Neural cell (in vitro differentiated cells): ENCODE results near the gene PKM. TPM values are rescaled to one million over a fixed set of nuclear protein-coding genes. Genes with fewer than 3 reads are reported as not detected.

ENCODE experiments used
- H2AFZ ChIP-seq: fragments of 200-600, 300-800 bp; sonication (generic), shearing (Covaris generic); 2 replicates; pipeline ENCODE4 v1.6.0; 2014; ENCODE audit warnings: low read depth, mild to moderate bottlenecking, antibody characterized with exemption, low read length, moderate library complexity
- H3F3A ChIP-seq: fragments of 200-600 bp; shearing (Covaris generic); 2 replicates; pipeline ENCODE4 v1.6.1; 2016; ENCODE audit warnings: mild to moderate bottlenecking, moderate library complexity, mixed read lengths, antibody characterized with exemption, low read length; ENCODE audit not compliant: insufficient read depth, poor library complexity, severe bottlenecking
- H3K27ac ChIP-seq: fragments of 200-600, 300-800 bp; sonication (generic), shearing (Covaris generic); 2 replicates; pipeline ENCODE4 v1.5.1; 2014; ENCODE audit warnings: mild to moderate bottlenecking, low read length, moderate library complexity
- H3K27me3 ChIP-seq: fragments of 300-800, 200-600 bp; sonication (generic), shearing (Covaris generic); 2 replicates; pipeline ENCODE4 v1.6.0; 2014; ENCODE audit warnings: mild to moderate bottlenecking, low read depth, low read length, moderate library complexity; ENCODE audit not compliant: insufficient read depth
- H3K36me3 ChIP-seq: fragments of 300-800, 200-600 bp; sonication (generic), shearing (Covaris generic); 2 replicates; pipeline ENCODE4 v1.5.1; 2014; ENCODE audit warnings: mild to moderate bottlenecking, antibody characterized with exemption, low read length, moderate library complexity; ENCODE audit not compliant: insufficient read depth
- H3K4me2 ChIP-seq: fragments of 300-800, 200-600 bp; sonication (generic), shearing (Covaris generic); 2 replicates; pipeline ENCODE4 v1.6.0; 2014; ENCODE audit warnings: mild to moderate bottlenecking, low read length
- H3K4me3 ChIP-seq: fragments of 300-800, 200-600 bp; sonication (generic), shearing (Covaris generic); 2 replicates; pipeline ENCODE4 v1.5.1; 2014; ENCODE audit warnings: mild to moderate bottlenecking, low read length, moderate library complexity
- H3K79me2 ChIP-seq: fragments of 200-600 bp; shearing (Covaris generic); replicated peaks from 2 replicates; pipeline ENCODE4 v1.6.0; 2014; ENCODE audit warnings: mild to moderate bottlenecking, low read length, moderate library complexity; ENCODE audit not compliant: insufficient read depth
- H3K9ac ChIP-seq: fragments of 300-800, 200-600 bp; sonication (generic), shearing (Covaris generic); 2 replicates; pipeline ENCODE4 v1.6.1; 2016; ENCODE audit warnings: mild to moderate bottlenecking, low read length, mixed read lengths
- H3K9me2 ChIP-seq: fragments of 200-600 bp; shearing (Covaris generic); 2 replicates; pipeline ENCODE4 v1.6.1; 2016; ENCODE audit warnings: mild to moderate bottlenecking, low read length, mixed read lengths; ENCODE audit not compliant: insufficient read depth
- H3K9me3 ChIP-seq: fragments of 200-600, 300-800 bp; sonication (generic), shearing (Covaris generic); 2 replicates; pipeline ENCODE4 v1.6.1; 2016; ENCODE audit warnings: mild to moderate bottlenecking, mixed run types, low read length, moderate library complexity, mixed read lengths
- H4K20me1 ChIP-seq: fragments of 200-600 bp; shearing (Covaris generic); 2 replicates; pipeline ENCODE4 v1.6.1; 2016; ENCODE audit warnings: mild to moderate bottlenecking, mixed run types; ENCODE audit not compliant: insufficient read depth
- EP300 ChIP-seq: fragments of 450-650 bp; conservative IDR thresholded peaks from 2 replicates; pipeline ENCODE4 v1.6.1; 2014; ENCODE audit warnings: antibody characterized with exemption, mild to moderate bottlenecking, moderate library complexity; ENCODE audit not compliant: poor library complexity, severe bottlenecking
- EZH2 ChIP-seq: fragments of 200-600, 300-800 bp; shearing (Covaris generic), sonication (generic); IDR thresholded peaks from 2 replicates; pipeline ENCODE4 v1.6.1; 2014; ENCODE audit warnings: antibody characterized with exemption, low read length, borderline replicate concordance, mild to moderate bottlenecking; ENCODE audit not compliant: insufficient read depth, poor library complexity, severe bottlenecking
- MXI1 ChIP-seq: fragments of 450-650 bp; conservative IDR thresholded peaks from 2 replicates; pipeline ENCODE4 v1.6.1; 2014; ENCODE audit warnings: antibody characterized with exemption, mild to moderate bottlenecking; ENCODE audit not compliant: poor library complexity, severe bottlenecking
- POLR2AphosphoS5 ChIP-seq: IDR thresholded peaks from 2 replicates; pipeline ENCODE4 v1.6.1; 2012
- RAD21 ChIP-seq: fragments of 450-650 bp; conservative IDR thresholded peaks from 2 replicates; pipeline ENCODE4 v1.6.1; 2014; ENCODE audit warnings: antibody characterized with exemption, mild to moderate bottlenecking, moderate library complexity
- SMC3 ChIP-seq: fragments of 450-650 bp; conservative IDR thresholded peaks from 2 replicates; pipeline ENCODE4 v1.6.1; 2014; ENCODE audit warnings: antibody characterized with exemption, mild to moderate bottlenecking, moderate library complexity; ENCODE audit not compliant: poor library complexity
- TAF1 ChIP-seq: IDR thresholded peaks from 2 replicates; pipeline ENCODE4 v1.6.1; 2012; ENCODE audit warnings: low read depth
- polyA plus RNA-seq: library from polyadenylated mRNA; depleted of rRNA; stranded (reverse); fragments of >200 nt; gene quantifications from 2 replicates; pipeline ENCODE4 v1.2.3, GENCODE V29; 2014
- TF ChIP-seq, protein P1 (sequence below): IDR thresholded peaks from 2 replicates; pipeline ENCODE4 v1.6.1; 2012; ENCODE audit warnings: borderline replicate concordance

PKM gene
- polyA plus RNA-seq, 1 donor from 2014 or later, result 361 TPM

DNA sequence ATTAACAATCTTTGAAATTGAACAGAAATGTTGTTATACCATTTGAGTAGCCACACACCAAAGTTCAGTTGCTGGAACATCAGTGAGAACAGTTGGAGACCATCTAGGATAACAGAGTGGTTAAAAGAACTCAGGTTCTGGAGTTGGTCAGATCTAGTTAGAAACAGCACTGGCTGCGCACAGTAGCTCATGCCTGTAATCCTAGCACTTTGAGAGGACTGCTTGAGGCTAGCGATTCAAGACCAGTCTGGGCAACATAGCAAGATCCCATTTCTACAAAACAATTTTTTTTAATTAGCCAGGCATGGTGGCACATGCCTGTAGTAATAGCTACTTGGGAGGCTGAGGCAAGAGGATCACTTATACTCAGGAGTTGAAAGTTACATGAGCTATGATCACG is 7.6 kb upstream of the PKM start:
- Histone ChIP-seq H3K4me3 (no peak overlapping the region), H3K9ac (no peak overlapping the region), H3K27ac (no peak overlapping the region), H2AFZ (no peak overlapping the region), H3K9me3 (no peaks in the 10 kb centered on the region), H3F3A (no peaks in the 10 kb centered on the region), H3K4me2 (no peak overlapping the region), H3K9me2 (no peaks in the 10 kb centered on the region), H3K79me2 (no peaks in the 10 kb centered on the region), H4K20me1 (no peaks in the 10 kb centered on the region), H3K36me3 (no peaks in the 10 kb centered on the region), H3K27me3 (no peaks in the 10 kb centered on the region)
- no peak for TF ChIP-seq SMC3
- TF ChIP-seq POLR2AphosphoS5, result no peak
- TF ChIP-seq TAF1, result no peak
- TF ChIP-seq, protein P1, sequence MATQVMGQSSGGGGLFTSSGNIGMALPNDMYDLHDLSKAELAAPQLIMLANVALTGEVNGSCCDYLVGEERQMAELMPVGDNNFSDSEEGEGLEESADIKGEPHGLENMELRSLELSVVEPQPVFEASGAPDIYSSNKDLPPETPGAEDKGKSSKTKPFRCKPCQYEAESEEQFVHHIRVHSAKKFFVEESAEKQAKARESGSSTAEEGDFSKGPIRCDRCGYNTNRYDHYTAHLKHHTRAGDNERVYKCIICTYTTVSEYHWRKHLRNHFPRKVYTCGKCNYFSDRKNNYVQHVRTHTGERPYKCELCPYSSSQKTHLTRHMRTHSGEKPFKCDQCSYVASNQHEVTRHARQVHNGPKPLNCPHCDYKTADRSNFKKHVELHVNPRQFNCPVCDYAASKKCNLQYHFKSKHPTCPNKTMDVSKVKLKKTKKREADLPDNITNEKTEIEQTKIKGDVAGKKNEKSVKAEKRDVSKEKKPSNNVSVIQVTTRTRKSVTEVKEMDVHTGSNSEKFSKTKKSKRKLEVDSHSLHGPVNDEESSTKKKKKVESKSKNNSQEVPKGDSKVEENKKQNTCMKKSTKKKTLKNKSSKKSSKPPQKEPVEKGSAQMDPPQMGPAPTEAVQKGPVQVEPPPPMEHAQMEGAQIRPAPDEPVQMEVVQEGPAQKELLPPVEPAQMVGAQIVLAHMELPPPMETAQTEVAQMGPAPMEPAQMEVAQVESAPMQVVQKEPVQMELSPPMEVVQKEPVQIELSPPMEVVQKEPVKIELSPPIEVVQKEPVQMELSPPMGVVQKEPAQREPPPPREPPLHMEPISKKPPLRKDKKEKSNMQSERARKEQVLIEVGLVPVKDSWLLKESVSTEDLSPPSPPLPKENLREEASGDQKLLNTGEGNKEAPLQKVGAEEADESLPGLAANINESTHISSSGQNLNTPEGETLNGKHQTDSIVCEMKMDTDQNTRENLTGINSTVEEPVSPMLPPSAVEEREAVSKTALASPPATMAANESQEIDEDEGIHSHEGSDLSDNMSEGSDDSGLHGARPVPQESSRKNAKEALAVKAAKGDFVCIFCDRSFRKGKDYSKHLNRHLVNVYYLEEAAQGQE, result no peak

- Histone ChIP-seq H3K9ac (no peak overlapping the region), H4K20me1 (no peaks in the 10 kb centered on the region), H3K27me3 (no peaks in the 10 kb centered on the region), H3K4me2 (no peak overlapping the region), H3K9me3 (no peaks in the 10 kb centered on the region), H3K36me3 (no peaks in the 10 kb centered on the region), H3K79me2 (no peaks in the 10 kb centered on the region), H3F3A (no peaks in the 10 kb centered on the region), H3K4me3 (no peak overlapping the region), H3K9me2 (no peaks in the 10 kb centered on the region), H2AFZ (no peak overlapping the region), H3K27ac (no peak overlapping the region)
- TF ChIP-seq, protein P1, result no peak
These were observed 6.8 kb upstream of the PKM start for GRCh38 chr15:72237853-72238224.

GRCh38 chr15:72237029-72237852 is 6.3 kb upstream of the PKM start:
- Histone ChIP-seq H3K4me2 (no peak overlapping the region), H4K20me1 (no peaks in the 10 kb centered on the region), H3K27ac (no peak overlapping the region), H3K27me3 (no peaks in the 10 kb centered on the region), H3K4me3 (no peak overlapping the region), H3K9me2 (no peaks in the 10 kb centered on the region), H2AFZ (no peak overlapping the region), H3K79me2 (no peaks in the 10 kb centered on the region), H3K9ac (no peak overlapping the region), H3K9me3 (no peaks in the 10 kb centered on the region), H3F3A (no peaks in the 10 kb centered on the region), H3K36me3 (no peaks in the 10 kb centered on the region)
- no peak for TF ChIP-seq MXI1
- TF ChIP-seq, protein P1, result no peak
- no peak for TF ChIP-seq POLR2AphosphoS5
- no peak for TF ChIP-seq EP300
- no peak for TF ChIP-seq TAF1
- no peak for TF ChIP-seq EZH2
- TF ChIP-seq RAD21, result no peak
- TF ChIP-seq SMC3, result no peak
